Activated CD8-positive, alpha-beta memory T cell treated with anti-CD3 and anti-CD28 coated beads, Interleukin-2, amount 50 U/mL, for 1 hour (primary cell): ENCODE results near the gene VPS16.
A peak's percentile ranks its signal among the peaks of the same experiment; 100 is the strongest.
"Not testable (repeated sequence)": the region's sequence is repeated elsewhere in the genome, so short reads cannot be mapped to it uniquely, and the experiment has no call there.

Experiments used
- DNase-seq: peaks from one replicate; pipeline ENCODE4 v3.0.0-alpha.2; 2020; ENCODE audit errors: extremely low read depth

VPS16 gene

GRCh38 chr20:2807019-2807418 lies 33.5 kb upstream of the VPS16 start:
- no peak for DNase-seq

GRCh38 chr20:2807929-2808328 lies 32.6 kb upstream of the VPS16 start:
- DNase-seq: not testable (repeated sequence)

- no peak for DNase-seq
These were observed 30.9 kb upstream of the VPS16 start for GRCh38 chr20:2809690-2810089.

- no peak for DNase-seq
These were observed 28.4 kb upstream of the VPS16 start for GRCh38 chr20:2812189-2812588.

- DNase-seq: no peak
These were observed 26.5 kb upstream of the VPS16 start for GRCh38 chr20:2814076-2814475.

- no peak for DNase-seq
These were observed 25.9 kb upstream of the VPS16 start, which contains the start of gene C20orf141 for GRCh38 chr20:2814587-2815051. TSS of gene C20orf141 (plus strand) at chr20:2814987. CDS start at chr20:2815185, 198 bp downstream.

GRCh38 chr20:2815242-2815900 lies 25.2 kb upstream of the VPS16 start:
- DNase-seq: no peak

GRCh38 chr20:2816030-2816582 lies 24.4 kb upstream of the VPS16 start, which contains the start of gene TMEM239:
TSS of gene TMEM239 (plus strand) at chr20:2816364. CDS start at chr20:2816555, 191 bp downstream.
- DNase-seq: no peak

- DNase-seq: no peak
These were observed 23.8 kb upstream of the VPS16 start for GRCh38 chr20:2816583-2817340.

GRCh38 chr20:2817341-2817726 lies 23.2 kb upstream of the VPS16 start:
- DNase-seq: no peak

- no peak for DNase-seq
These were observed 22.5 kb upstream of the VPS16 start for GRCh38 chr20:2817891-2818595.

GRCh38 chr20:2820084-2820895 lies 20.3 kb upstream of the VPS16 start:
- DNase-seq: no peak

- no peak for DNase-seq
These were observed 19.4 kb upstream of the VPS16 start for GRCh38 chr20:2820896-2821869.

- DNase-seq: peak; percentile 27
These were observed 18.5 kb upstream of the VPS16 start for GRCh38 chr20:2822073-2822472.

GRCh38 chr20:2825761-2826160 lies 14.8 kb upstream of the VPS16 start:
- DNase-seq: no peak

GRCh38 chr20:2826655-2827054 lies 13.9 kb upstream of the VPS16 start:
- DNase-seq: no peak

GRCh38 chr20:2829376-2829775 lies 11.2 kb upstream of the VPS16 start:
- no peak for DNase-seq

GRCh38 chr20:2831206-2831605 lies 9.3 kb upstream of the VPS16 start:
- DNase-seq: not testable (repeated sequence)

GRCh38 chr20:2833761-2834160 lies 6.8 kb upstream of the VPS16 start:
- DNase-seq: no peak
